Stimulated activated naive CD4-positive, alpha-beta T cell (primary cell): ENCODE measurements around the gene TMEM52B.
A peak's percentile ranks its signal among the peaks of the same experiment; 100 is the strongest.

ENCODE experiments used
- DNase-seq, 6 experiments: peaks; one replicate each; lab custom pipeline; 2025; lab: John Stamatoyannopoulos, UW

Gene TMEM52B

GRCh38 chr12:10178821-10179220, at the start of gene TMEM52B:
Gene TMEM52B, plus strand, starts transcription at chr12:10179032. Its CDS starts 543 bp downstream, at chr12:10179575.
- no peak for DNase-seq

- DNase-seq, result no peak
Measured at GRCh38 chr12:10130042-10130441, 48.8 kb upstream of the TMEM52B start, which contains the start of gene CLEC7A. Gene CLEC7A, minus strand, starts transcription at chr12:10130199. Its CDS starts 117 bp downstream, at chr12:10130082.

- DNase-seq, result no peak
Measured at GRCh38 chr12:10131111-10131690, 47.6 kb upstream of the TMEM52B start.

GRCh38 chr12:10132850-10133370, 45.9 kb upstream of the TMEM52B start:
- no peak for DNase-seq

DNA sequence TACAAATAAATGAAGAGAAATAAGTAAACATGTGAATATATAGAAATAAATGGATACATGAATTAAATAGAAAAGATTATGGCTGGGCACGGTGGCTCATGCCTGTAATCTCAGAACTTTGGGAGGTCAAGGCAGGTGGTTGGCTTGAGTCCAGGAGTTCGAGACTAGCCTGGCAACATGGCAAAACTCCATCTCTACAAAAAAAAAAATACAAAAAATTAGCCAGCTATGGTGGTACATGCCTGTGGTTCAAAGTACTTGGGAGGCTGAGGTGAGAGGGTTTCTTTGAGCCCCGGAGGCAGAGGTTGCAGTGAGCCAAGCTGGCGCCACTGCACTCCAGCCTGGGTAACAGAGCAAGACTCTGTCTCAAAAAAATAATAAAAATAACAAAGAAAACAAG, 43.7 kb upstream of the TMEM52B start:
- DNase-seq, result no peak

GRCh38 chr12:10136637-10137205, 42.1 kb upstream of the TMEM52B start:
- no peak for DNase-seq

DNA sequence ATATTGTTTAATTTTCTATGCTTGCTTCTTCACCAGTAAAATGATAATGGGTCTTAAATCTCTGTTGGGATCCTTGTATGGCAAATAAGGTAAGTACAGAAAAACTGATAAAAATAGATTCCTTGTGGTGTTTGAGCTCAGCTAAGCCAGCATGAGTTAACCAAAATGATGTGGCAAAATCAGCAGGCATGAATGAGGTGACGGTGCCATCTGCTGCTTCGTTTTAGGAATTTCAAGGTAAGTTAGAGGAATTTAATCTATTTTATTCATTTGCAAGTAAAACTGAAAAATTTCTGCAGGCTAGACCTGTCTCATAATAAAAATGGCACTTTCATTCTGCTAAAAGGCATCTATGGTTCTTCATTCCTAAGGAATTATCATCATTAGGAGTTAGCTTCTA, 38.8 kb upstream of the TMEM52B start:
- peak in 5 of 6 experiments; percentile 14 to 58 (median 27) for DNase-seq

GRCh38 chr12:10142976-10143589, 35.7 kb upstream of the TMEM52B start:
- no peak for DNase-seq

- no peak for DNase-seq
Measured at GRCh38 chr12:10147714-10148403, 31.0 kb upstream of the TMEM52B start.

- DNase-seq, result no peak
Measured at GRCh38 chr12:10151621-10152020, 27.2 kb upstream of the TMEM52B start.

GRCh38 chr12:10153271-10154144, 25.3 kb upstream of the TMEM52B start:
- peak; percentile 25 to 81 (median 52) for DNase-seq

GRCh38 chr12:10154145-10154496, 24.7 kb upstream of the TMEM52B start:
- no peak for DNase-seq

GRCh38 chr12:10155966-10156365, 22.9 kb upstream of the TMEM52B start:
- DNase-seq, result no peak

GRCh38 chr12:10158406-10158805, 20.4 kb upstream of the TMEM52B start:
- no peak for DNase-seq

- no peak for DNase-seq
Measured at GRCh38 chr12:10159280-10159679, 19.6 kb upstream of the TMEM52B start.

DNA sequence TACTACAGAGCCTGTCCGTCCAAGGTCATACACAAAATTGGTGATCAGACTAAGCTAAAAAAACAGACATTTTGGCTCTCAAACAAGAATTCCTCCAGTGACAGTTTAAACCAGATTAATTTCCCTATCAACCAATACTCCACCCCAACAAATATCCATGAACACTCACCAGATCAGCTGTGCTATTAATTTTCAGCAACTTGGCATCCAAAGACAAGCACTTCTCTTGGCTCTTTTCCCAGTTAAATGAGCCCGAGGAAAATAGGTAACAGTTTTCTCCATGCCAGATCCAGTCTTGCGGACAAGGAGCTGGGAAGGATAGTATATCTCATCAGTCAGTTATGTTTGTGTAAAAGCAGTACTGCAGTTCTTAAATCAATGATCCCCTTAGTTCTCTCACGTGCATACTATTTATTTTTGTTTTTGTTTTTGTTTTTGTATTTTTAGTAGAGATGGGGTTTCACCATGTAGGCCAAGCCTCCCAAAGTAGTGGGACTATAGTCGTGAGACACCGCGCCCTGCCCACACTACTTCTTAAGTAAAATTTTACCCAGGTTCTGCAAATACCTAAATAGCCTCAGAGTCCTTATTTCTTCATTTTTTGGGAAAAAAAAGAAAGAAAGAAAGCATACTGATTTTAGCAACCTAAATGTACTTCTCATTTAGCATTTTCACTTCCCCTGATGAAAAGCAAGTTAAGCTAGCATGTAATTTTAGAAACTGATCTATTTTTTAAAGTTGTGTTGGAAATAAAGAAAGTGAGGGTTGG, 18.0 kb upstream of the TMEM52B start:
- DNase-seq, result no peak

DNA sequence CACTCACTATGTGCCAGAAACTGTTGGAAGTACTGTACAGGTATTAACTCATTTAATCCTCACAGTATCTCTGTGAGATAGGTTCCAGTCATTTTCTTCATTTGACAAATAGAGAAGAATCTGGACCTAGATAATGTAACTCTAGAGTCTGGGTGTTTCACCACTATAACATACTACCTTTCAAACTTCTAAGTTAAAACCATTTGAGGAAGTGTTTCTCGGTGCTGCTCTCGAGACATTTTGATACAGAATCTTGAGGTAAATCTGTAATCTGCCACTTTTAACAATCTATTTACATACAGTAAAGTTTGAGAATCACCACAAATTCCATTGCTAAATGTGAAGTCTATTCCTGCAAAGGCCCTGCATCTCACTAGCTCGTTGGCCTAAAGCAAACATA, 15.7 kb upstream of the TMEM52B start:
- DNase-seq, result no peak

- DNase-seq, result no peak
Measured at GRCh38 chr12:10165421-10165820, 13.4 kb upstream of the TMEM52B start.

DNA sequence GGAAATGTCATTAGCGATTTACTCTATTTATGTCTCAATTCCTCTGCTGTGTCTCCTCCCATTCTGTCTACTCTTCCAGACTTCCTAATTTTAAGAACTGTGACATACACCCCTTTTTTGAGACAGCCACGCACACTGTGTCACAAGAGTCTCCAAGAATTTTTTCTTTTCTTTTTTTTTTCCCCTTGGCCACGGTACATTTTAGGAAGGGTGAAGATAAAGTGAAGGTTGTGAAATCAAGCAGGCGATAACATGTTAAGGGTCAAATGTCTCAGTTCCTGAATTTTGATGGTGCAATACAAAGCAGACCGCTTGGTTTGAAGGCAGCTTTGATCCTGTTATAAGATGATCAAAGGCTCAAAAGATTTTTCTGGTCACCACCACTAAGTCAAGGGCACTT, 11.2 kb upstream of the TMEM52B start:
- DNase-seq, result no peak

DNA sequence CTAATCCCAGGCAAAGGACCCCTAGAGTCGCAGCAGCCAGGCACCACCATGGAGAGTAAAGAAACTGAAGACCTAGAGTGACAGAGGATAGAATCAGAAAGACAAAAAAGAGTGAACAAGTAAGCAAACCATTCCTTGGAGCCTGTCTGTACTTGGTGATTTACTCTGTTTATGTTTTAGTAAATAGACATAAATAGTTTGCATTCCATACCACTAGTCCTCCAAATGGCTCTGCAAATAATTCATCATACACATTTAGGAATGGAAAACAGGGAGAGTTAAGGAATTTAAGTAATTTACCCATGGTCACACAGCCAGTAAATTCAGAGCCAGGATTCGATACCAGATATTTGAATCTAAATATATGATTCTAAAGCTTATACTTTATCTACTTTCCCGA, 9.7 kb upstream of the TMEM52B start:
- DNase-seq, result no peak

- DNase-seq, result no peak
Measured at GRCh38 chr12:10170216-10170615, 8.6 kb upstream of the TMEM52B start.
